Measurements from ENCODE around the gene MYF5. TPM values are rescaled to one million over a fixed set of nuclear protein-coding genes. Genes with fewer than 3 reads are reported as not detected.
A peak's percentile ranks its signal among the peaks of the same experiment; 100 is the strongest.

Gene MYF5
- total RNA-seq, 1 donor from 2014 or later, result not detected

DNA sequence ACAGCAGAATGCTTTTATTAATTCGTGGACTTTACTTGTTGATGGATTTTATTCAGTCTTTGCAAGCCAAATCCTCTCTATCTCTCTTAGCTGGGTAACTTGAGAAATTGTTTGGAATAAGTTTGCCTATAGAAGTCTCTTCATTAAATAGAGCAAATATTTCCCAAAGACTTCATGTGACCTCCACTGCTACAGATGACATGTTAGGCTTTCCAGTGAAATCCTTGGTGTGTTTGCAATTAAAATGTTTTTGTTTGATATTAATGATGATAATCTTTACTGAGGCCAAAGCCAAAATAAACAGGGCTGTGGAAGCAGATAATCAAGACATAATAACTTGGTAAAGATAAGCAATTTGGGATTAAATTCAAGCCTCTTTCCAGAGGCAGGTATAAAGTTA lies 4.8 kb upstream of the MYF5 start:
- Mint-ChIP-seq H3K9me3 (ENCODE audit: low read depth) (no peaks in the 10 kb centered on the region), H3K27me3 (ENCODE audit: low read depth) (peaks cover 51% of the 10 kb centered on the region), H3K4me1 (ENCODE audit: low read depth) (peaks cover 19% of the 10 kb centered on the region), H3K4me3 (ENCODE audit: unreplicated experiment) (no peak overlapping the region), H3K36me3 (ENCODE audit: low read depth) (peaks cover 4% of the 10 kb centered on the region), H3K27ac (ENCODE audit: unreplicated experiment) (no peak overlapping the region)
- TF ChIP-seq, protein P1, sequence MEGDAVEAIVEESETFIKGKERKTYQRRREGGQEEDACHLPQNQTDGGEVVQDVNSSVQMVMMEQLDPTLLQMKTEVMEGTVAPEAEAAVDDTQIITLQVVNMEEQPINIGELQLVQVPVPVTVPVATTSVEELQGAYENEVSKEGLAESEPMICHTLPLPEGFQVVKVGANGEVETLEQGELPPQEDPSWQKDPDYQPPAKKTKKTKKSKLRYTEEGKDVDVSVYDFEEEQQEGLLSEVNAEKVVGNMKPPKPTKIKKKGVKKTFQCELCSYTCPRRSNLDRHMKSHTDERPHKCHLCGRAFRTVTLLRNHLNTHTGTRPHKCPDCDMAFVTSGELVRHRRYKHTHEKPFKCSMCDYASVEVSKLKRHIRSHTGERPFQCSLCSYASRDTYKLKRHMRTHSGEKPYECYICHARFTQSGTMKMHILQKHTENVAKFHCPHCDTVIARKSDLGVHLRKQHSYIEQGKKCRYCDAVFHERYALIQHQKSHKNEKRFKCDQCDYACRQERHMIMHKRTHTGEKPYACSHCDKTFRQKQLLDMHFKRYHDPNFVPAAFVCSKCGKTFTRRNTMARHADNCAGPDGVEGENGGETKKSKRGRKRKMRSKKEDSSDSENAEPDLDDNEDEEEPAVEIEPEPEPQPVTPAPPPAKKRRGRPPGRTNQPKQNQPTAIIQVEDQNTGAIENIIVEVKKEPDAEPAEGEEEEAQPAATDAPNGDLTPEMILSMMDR (IDR thresholded peaks at IDR 0.05), result no peak
- DNase-seq (ENCODE audit: low spot score), result no peak

DNA sequence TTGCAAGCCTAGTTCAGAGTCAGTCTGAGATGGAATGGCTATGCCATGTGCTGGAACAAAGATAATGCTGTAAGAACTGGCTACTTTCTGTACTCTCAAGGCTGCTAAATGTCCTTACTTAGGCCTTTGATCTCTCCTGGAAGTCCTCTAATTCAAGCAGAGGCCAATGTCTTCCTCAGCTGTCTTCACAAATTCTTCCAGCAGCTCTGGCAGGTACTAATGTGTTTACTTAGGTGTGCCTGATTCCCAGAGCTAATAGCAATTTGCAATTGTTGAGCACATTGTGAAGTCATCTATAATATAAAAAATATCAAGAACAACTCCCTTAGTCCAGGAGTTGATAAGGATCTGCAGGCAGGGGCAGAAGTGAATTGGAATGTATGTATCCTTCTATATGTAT lies 3.8 kb upstream of the MYF5 start:
- Mint-ChIP-seq H3K27ac (ENCODE audit: unreplicated experiment) (no peak overlapping the region), H3K4me1 (ENCODE audit: low read depth) (peaks cover 19% of the 10 kb centered on the region), H3K4me3 (ENCODE audit: unreplicated experiment) (no peak overlapping the region), H3K36me3 (ENCODE audit: low read depth) (peaks cover 4% of the 10 kb centered on the region), H3K27me3 (ENCODE audit: low read depth) (peaks cover 43% of the 10 kb centered on the region), H3K9me3 (ENCODE audit: low read depth) (no peaks in the 10 kb centered on the region)
- TF ChIP-seq, protein P1 (IDR thresholded peaks at IDR 0.05), result no peak
- DNase-seq (ENCODE audit: low spot score), result no peak

DNA sequence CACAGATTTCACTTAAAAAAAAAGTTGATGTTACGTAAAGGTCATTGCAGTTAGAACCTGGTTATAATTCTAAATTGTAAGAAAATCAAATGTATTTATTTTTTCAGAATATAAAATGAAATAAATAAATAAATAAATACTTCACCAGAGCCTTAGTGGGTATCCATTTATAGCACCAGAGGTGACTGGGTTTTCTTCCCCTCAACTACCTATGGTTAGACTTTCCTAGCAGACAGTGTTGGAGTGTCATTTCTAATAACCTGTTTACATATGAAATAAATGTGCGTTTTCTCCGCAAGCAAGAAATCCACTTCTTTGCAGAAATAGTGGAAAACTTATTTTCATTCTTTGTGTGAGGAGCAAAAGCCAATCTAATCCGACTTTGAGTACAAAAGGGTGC lies 3.3 kb upstream of the MYF5 start:
- DNase-seq (ENCODE audit: low spot score), result no peak
- Mint-ChIP-seq H3K27ac (ENCODE audit: unreplicated experiment) (no peak overlapping the region), H3K9me3 (ENCODE audit: low read depth) (no peaks in the 10 kb centered on the region), H3K27me3 (ENCODE audit: low read depth) (peaks cover 42% of the 10 kb centered on the region), H3K4me1 (ENCODE audit: low read depth) (peaks cover 15% of the 10 kb centered on the region), H3K4me3 (ENCODE audit: unreplicated experiment) (no peak overlapping the region), H3K36me3 (ENCODE audit: low read depth) (peaks cover 4% of the 10 kb centered on the region)
- TF ChIP-seq, protein P1 (IDR thresholded peaks at IDR 0.05), result no peak

DNA sequence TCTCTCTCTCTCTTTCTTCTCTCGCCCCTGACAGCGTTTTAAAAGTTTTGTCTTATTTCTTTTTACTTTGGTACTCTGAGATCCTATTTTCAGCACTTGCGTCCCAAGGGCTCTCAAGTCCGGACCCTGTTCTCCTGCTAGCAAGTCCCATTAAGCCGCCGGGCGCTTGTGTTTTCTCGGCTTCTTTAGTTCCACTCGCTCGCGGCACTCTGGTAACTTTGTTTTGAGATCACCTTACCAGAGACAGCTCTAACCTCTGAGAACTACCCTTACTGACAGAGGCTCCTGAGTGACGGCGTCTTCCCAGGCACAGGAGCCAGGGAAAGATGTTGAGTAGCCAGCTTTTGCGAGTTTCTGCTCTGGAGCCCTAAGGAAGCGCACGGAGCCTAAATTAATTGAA lies 2.7 kb upstream of the MYF5 start:
- Mint-ChIP-seq H3K4me1 (ENCODE audit: low read depth) (peaks cover 10% of the 10 kb centered on the region), H3K36me3 (ENCODE audit: low read depth) (no peaks in the 10 kb centered on the region), H3K27me3 (ENCODE audit: low read depth) (peaks cover 35% of the 10 kb centered on the region), H3K27ac (ENCODE audit: unreplicated experiment) (no peak overlapping the region), H3K4me3 (ENCODE audit: unreplicated experiment) (peak overlapping the region; percentile 74), H3K9me3 (ENCODE audit: low read depth) (no peaks in the 10 kb centered on the region)
- DNase-seq (ENCODE audit: low spot score), result no peak
- TF ChIP-seq, protein P1 (IDR thresholded peaks at IDR 0.05), result no peak

DNA sequence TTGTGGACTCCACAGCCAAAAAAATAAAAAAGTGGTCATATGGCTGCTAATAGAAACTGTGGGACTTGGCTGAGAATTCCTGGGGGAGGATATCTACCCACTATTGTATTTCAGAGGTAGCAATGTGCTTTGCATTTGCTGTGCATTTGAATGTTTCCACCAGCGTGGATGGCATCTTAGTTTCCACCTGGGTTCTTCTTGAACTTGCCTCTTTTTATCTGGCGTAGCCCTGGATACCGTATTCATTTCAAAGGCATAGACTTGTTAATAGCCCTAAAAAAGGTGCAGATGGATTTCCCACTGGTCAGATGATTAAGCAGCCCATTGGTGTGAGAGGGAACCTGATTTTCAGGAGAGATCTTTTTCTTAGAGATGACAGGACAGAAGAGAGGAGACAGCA lies 1.9 kb upstream of the MYF5 start:
- TF ChIP-seq, protein P1 (IDR thresholded peaks at IDR 0.05), result no peak
- Mint-ChIP-seq H3K36me3 (ENCODE audit: low read depth) (no peaks in the 10 kb centered on the region), H3K27ac (ENCODE audit: unreplicated experiment) (no peak overlapping the region), H3K4me3 (ENCODE audit: unreplicated experiment) (no peak overlapping the region), H3K27me3 (ENCODE audit: low read depth) (peaks cover 29% of the 10 kb centered on the region), H3K9me3 (ENCODE audit: low read depth) (no peaks in the 10 kb centered on the region), H3K4me1 (ENCODE audit: low read depth) (peaks cover 10% of the 10 kb centered on the region)
- DNase-seq (ENCODE audit: low spot score), result no peak

Data from chondrocyte (in vitro differentiated cells).